ENCODE results near the gene PARVA.

- TF ChIP-seq POLR2A (IDR thresholded peaks at IDR 0.05), result no peak
- no peak for TF ChIP-seq CTCF (IDR thresholded peaks at IDR 0.05)
Observed at GRCh38 chr11:12480401-12480800, 103.0 kb downstream of the PARVA start.

All from body of pancreas (tissue), 4 donors.